ENCODE results near the gene PIP5K1A. TPM values are rescaled to one million over a fixed set of nuclear protein-coding genes. Genes with fewer than 3 reads are reported as not detected.

Gene PIP5K1A
- total RNA-seq, 1 experiment from 2014 or later, result 88.6 TPM

- Histone ChIP-seq H3K9me3 (no peaks in the 10 kb centered on the region), H3K36me3 (ENCODE audit: control insufficient read depth, insufficient read depth, low read length) (peaks cover 3% of the 10 kb centered on the region), H3K27me3 (replicated peaks; ENCODE audit: control insufficient read depth, insufficient read depth, low read length) (no peaks in the 10 kb centered on the region), H3K4me1 (no peaks in the 10 kb centered on the region), H3K4me3 (ENCODE audit: low read depth, low read length) (no peak overlapping the region)
- TF ChIP-seq CTCF (IDR thresholded peaks at IDR 0.05; ENCODE audit: insufficient read depth in 1 of 2, low read depth in 1 of 2, low read length in 1 of 2, severe bottlenecking in 1 of 2, unreplicated experiment in 1 of 2), result no peak
- no TSS peak for BruUV-seq (replicated peaks)
- intact Hi-C loops (cut with micrococcal nuclease; ENCODE audit: unreplicated experiment), result no loop called here
- no peaks in the 10 kb centered on the region for H3K27me3 Mint-ChIP-seq (ENCODE audit: insufficient read depth, unreplicated experiment)
- peaks cover 82% of the 10 kb centered on the region for H3K36me3 Mint-ChIP-seq (ENCODE audit: insufficient read depth, unreplicated experiment)
- H3K4me3 Mint-ChIP-seq (ENCODE audit: unreplicated experiment), result no peak overlapping the region
- H3K9me3 Mint-ChIP-seq (ENCODE audit: unreplicated experiment), result no peaks in the 10 kb centered on the region
- DNase-seq, result no peak
- H3K27ac Mint-ChIP-seq (ENCODE audit: unreplicated experiment), result no peak overlapping the region
- CTCF ChIA-PET, result no interaction called here
- H3K4me1 Mint-ChIP-seq (ENCODE audit: low read depth, unreplicated experiment), result no peaks in the 10 kb centered on the region
- POLR2A ChIA-PET, result no interaction called here
Observed at GRCh38 chr1:151293093-151293492, 94.7 kb downstream of the PIP5K1A start.

- Histone ChIP-seq H3K36me3 (ENCODE audit: control insufficient read depth, insufficient read depth, low read length) (peaks cover 3% of the 10 kb centered on the region), H3K9me3 (no peaks in the 10 kb centered on the region), H3K4me3 (ENCODE audit: low read depth, low read length) (no peak overlapping the region), H3K4me1 (no peaks in the 10 kb centered on the region), H3K27me3 (replicated peaks; ENCODE audit: control insufficient read depth, insufficient read depth, low read length) (no peaks in the 10 kb centered on the region)
- DNase-seq, result no peak
- Mint-ChIP-seq H3K4me3 (ENCODE audit: unreplicated experiment) (no peak overlapping the region), H3K4me1 (ENCODE audit: low read depth, unreplicated experiment) (no peaks in the 10 kb centered on the region), H3K9me3 (ENCODE audit: unreplicated experiment) (no peaks in the 10 kb centered on the region), H3K36me3 (ENCODE audit: insufficient read depth, unreplicated experiment) (peaks cover 84% of the 10 kb centered on the region), H3K27me3 (ENCODE audit: insufficient read depth, unreplicated experiment) (no peaks in the 10 kb centered on the region), H3K27ac (ENCODE audit: unreplicated experiment) (no peak overlapping the region)
- POLR2A ChIA-PET, result no interaction called here
- intact Hi-C loops (cut with micrococcal nuclease; ENCODE audit: unreplicated experiment), result no loop called here
- TF ChIP-seq CTCF (IDR thresholded peaks at IDR 0.05; ENCODE audit: insufficient read depth in 1 of 2, low read depth in 1 of 2, low read length in 1 of 2, severe bottlenecking in 1 of 2, unreplicated experiment in 1 of 2), result no peak
- no TSS peak for BruUV-seq (replicated peaks)
- CTCF ChIA-PET, result interaction anchor here (1.6 kb wide), 1 partner anchor 13 kb away, joined by 3 read pairs; no protein-coding TSS in a partner anchor
Observed at GRCh38 chr1:151294742-151295462, 96.5 kb downstream of the PIP5K1A start.

Other genes with a start within 250 kb of the PIP5K1A start
- 360 and 379 TPM in 2 replicates for gene CERS2, start 223.7 kb upstream of the PIP5K1A start, total RNA-seq (2022)
- 30.0 and 42.5 TPM in 2 replicates for gene ANXA9, start 216.3 kb upstream of the PIP5K1A start, total RNA-seq (2022)
- gene MINDY1, start 191.7 kb upstream of the PIP5K1A start, total RNA-seq (2022), result 15.6 and 16.9 TPM in 2 replicates
- 24.2 and 24.3 TPM in 2 replicates for gene PRUNE1, start 190.1 kb upstream of the PIP5K1A start, total RNA-seq (2022)
- 1.9 and 2.3 TPM in 2 replicates for gene BNIPL, start 162.0 kb upstream of the PIP5K1A start, total RNA-seq (2022)
- 4.8 and 6.7 TPM in 2 replicates for gene C1orf56, start 150.8 kb upstream of the PIP5K1A start, total RNA-seq (2022)
- 58.7 and 59.4 TPM in 2 replicates for gene CDC42SE1, start 138.9 kb upstream of the PIP5K1A start, total RNA-seq (2022)
- gene MLLT11, start 138.2 kb upstream of the PIP5K1A start, total RNA-seq (2022), result 0.95 and 1.2 TPM in 2 replicates
- gene GABPB2, start 127.8 kb upstream of the PIP5K1A start, total RNA-seq (2022), result 2.0 and 2.6 TPM in 2 replicates
- 2.8 and 3.7 TPM in 2 replicates for gene SEMA6C, start 51.9 kb upstream of the PIP5K1A start, total RNA-seq (2022)
- gene TNFAIP8L2, start 41.9 kb upstream of the PIP5K1A start, total RNA-seq (2022), result not detected in 2 replicates
- gene LYSMD1, start 32.6 kb upstream of the PIP5K1A start, total RNA-seq (2022), result 4.0 and 5.0 TPM in 2 replicates
- 52.1 and 53.6 TPM in 2 replicates for gene SCNM1, start 32.4 kb upstream of the PIP5K1A start, total RNA-seq (2022)
- gene TMOD4, start 22.6 kb upstream of the PIP5K1A start, total RNA-seq (2022), result 0.84 and 1.3 TPM in 2 replicates
- 80.1 and 86.0 TPM in 2 replicates for gene VPS72, start 8.4 kb upstream of the PIP5K1A start, total RNA-seq (2022)
- 250 and 253 TPM in 2 replicates for gene PSMD4, start 56.2 kb downstream of the PIP5K1A start, total RNA-seq (2022)
- 23.9 and 30.2 TPM in 2 replicates for gene ZNF687, start 83.7 kb downstream of the PIP5K1A start, total RNA-seq (2022)
- 49.7 and 52.7 TPM in 2 replicates for gene PI4KB, start 128.9 kb downstream of the PIP5K1A start, total RNA-seq (2022)
- 23.3 and 25.0 TPM in 2 replicates for gene RFX5, start 148.7 kb downstream of the PIP5K1A start, total RNA-seq (2022)
- 18.5 and 18.7 TPM in 2 replicates for gene SELENBP1, start 174.2 kb downstream of the PIP5K1A start, total RNA-seq (2022)
- 330 and 362 TPM in 2 replicates for gene PSMB4, start 201.0 kb downstream of the PIP5K1A start, total RNA-seq (2022)

Data from Caco-2 (cell line).